GM18873 (cell line): ENCODE measurements around the gene PCDHA10.

ENCODE experiments used
- ATAC-seq: cut with Tn5 transposase; IDR thresholded peaks from one replicate; pipeline ENCODE4 v1.9.1; 2021; ENCODE audit warnings: mild to moderate bottlenecking, moderate library complexity, moderate number of reproducible peaks; ENCODE audit not compliant: unreplicated experiment, low FRiP score

Gene PCDHA10

GRCh38 chr5:140881889-140882590 is 26.3 kb downstream of the PCDHA10 start, which contains the start of gene PCDHA13:
TSS of gene PCDHA13 (plus strand) at chr5:140882124. CDS start at chr5:140882269, 145 bp downstream.
- ATAC-seq: no peak

GRCh38 chr5:140882591-140882899 is 26.8 kb downstream of the PCDHA10 start:
- ATAC-seq: no peak

- ATAC-seq: no peak
These were observed 27.7 kb downstream of the PCDHA10 start for GRCh38 chr5:140883373-140883772.

GRCh38 chr5:140883927-140884697 is 28.4 kb downstream of the PCDHA10 start:
- ATAC-seq: no peak

- ATAC-seq: no peak
These were observed 60.6 kb downstream of the PCDHA10 start for GRCh38 chr5:140916325-140916724.
